Hepatocyte (in vitro differentiated cells): ENCODE results near the gene S100A7A. TPM values are rescaled to one million over a fixed set of nuclear protein-coding genes. Genes with fewer than 3 reads are reported as not detected.
"Not testable (repeated sequence)": the region's sequence is repeated elsewhere in the genome, so short reads cannot be mapped to it uniquely, and the experiment has no call there.

Experiments
- DNase-seq: peaks from one replicate; pipeline ENCODE4 v3.0.0-alpha.2; 2016; ENCODE audit warnings: low spot score
- H2AFZ ChIP-seq: fragments of 200-600 bp; sonication (generic); 2 replicates; pipeline ENCODE4 v1.6.0; 2016; ENCODE audit warnings: antibody characterized with exemption, mild to moderate bottlenecking
- H3K27ac ChIP-seq: fragments of 200-600 bp; sonication (generic); 2 replicates; pipeline ENCODE4 v1.5.1; 2016; ENCODE audit warnings: mild to moderate bottlenecking
- H3K27me3 ChIP-seq: fragments of 200-600 bp; sonication (generic); 2 replicates; pipeline ENCODE4 v1.6.1; 2016
- H3K36me3 ChIP-seq: fragments of 200-600 bp; sonication (generic); replicated peaks from 2 replicates; pipeline ENCODE4 v1.5.1; 2016; ENCODE audit warnings: low read depth; ENCODE audit not compliant: insufficient read depth
- H3K4me1 ChIP-seq: fragments of 200-600 bp; sonication (generic); 2 replicates; pipeline ENCODE4 v1.5.1; 2016; ENCODE audit warnings: mild to moderate bottlenecking, moderate library complexity; ENCODE audit not compliant: insufficient read depth
- H3K4me2 ChIP-seq: fragments of 200-600 bp; sonication (generic); 2 replicates; pipeline ENCODE4 v1.6.0; 2016
- H3K4me3 ChIP-seq: fragments of 200-600 bp; sonication (generic); 2 replicates; pipeline ENCODE4 v1.5.1; 2016; ENCODE audit warnings: mild to moderate bottlenecking
- H3K79me2 ChIP-seq: fragments of 200-600 bp; sonication (generic); 2 replicates; pipeline ENCODE4 v1.6.0; 2017; ENCODE audit warnings: mild to moderate bottlenecking
- H3K9me2 ChIP-seq: fragments of 200-600 bp; sonication (generic); replicated peaks from 2 replicates; pipeline ENCODE4 v1.6.0; 2017; ENCODE audit warnings: mild to moderate bottlenecking; ENCODE audit not compliant: insufficient read depth
- H3K9me3 ChIP-seq: fragments of 200-600 bp; sonication (generic); 2 replicates; pipeline ENCODE4 v1.5.1; 2016; ENCODE audit warnings: low read depth, mild to moderate bottlenecking
- H4K20me1 ChIP-seq: fragments of 200-600 bp; sonication (generic); 2 replicates; pipeline ENCODE4 v1.6.0; 2016; ENCODE audit warnings: mild to moderate bottlenecking; ENCODE audit not compliant: insufficient read depth, poor library complexity, severe bottlenecking
- EZH2 ChIP-seq: fragments of 200-600 bp; sonication (generic); IDR thresholded peaks from 2 replicates; pipeline ENCODE4 v1.6.1; 2016; ENCODE audit warnings: antibody characterized with exemption, mild to moderate bottlenecking, borderline replicate concordance
- EZH2phosphoT487 ChIP-seq: fragments of 200-600 bp; sonication (generic); IDR thresholded peaks from one replicate; pipeline ENCODE4 v1.6.1; 2018; ENCODE audit warnings: antibody characterized with exemption, mild to moderate bottlenecking, low read depth, moderate library complexity; ENCODE audit not compliant: unreplicated experiment, severe bottlenecking
- WGBS: methylation state at CpG from one replicate; pipeline ENCODE4 v1.1.6; 2016; ENCODE audit warnings: low lambda C conversion rate; ENCODE audit errors: missing lambda C conversion rate; 5-methylcytosine and 5-hydroxymethylcytosine counted together
- polyA plus RNA-seq: library from polyadenylated mRNA; unstranded; fragments of >200 nt; fragmentation: Nextera tagmentation; extraction: Ambion mirVana; gene quantifications from 2 replicates; pipeline ENCODE4 v1.2.1, GENCODE V29; 2016
- total RNA-seq: library from RNA; depleted of rRNA; stranded (reverse); fragments of >200 nt; gene quantifications from 2 replicates; pipeline ENCODE4 v1.2.3, GENCODE V29; 2014
- TF ChIP-seq, protein P1 (sequence below): fragments of 200-600 bp; sonication (generic); IDR thresholded peaks from 2 replicates; pipeline ENCODE4 v1.5.1; 2016; ENCODE audit warnings: antibody characterized with exemption, mild to moderate bottlenecking; ENCODE audit not compliant: poor library complexity

The S100A7A gene
- total and polyA plus RNA-seq, 2 experiments from 2014 or later = not detected

DNA sequence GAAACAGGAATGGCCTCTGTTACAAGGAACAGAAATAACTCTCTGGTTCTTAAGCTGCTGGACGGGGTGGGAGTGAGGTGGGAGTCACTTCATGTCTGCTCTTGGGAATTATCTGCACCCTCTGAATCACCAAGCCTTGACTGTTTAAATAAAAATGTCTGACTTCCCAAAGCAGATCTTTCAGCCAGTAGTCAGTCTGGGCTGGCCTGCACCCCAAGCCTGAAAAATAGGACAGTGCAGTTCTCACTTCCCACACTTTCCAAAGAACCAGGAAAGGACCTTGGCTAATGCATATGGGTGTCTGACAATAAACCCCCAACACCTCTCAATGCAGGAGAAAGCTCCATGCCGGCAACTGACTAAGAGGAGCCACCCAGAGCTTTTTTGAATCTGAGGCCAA is 43.3 kb downstream of the S100A7A start:
- no peak for TF ChIP-seq EZH2phosphoT487
- no peak for TF ChIP-seq EZH2
- TF ChIP-seq, protein P1, sequence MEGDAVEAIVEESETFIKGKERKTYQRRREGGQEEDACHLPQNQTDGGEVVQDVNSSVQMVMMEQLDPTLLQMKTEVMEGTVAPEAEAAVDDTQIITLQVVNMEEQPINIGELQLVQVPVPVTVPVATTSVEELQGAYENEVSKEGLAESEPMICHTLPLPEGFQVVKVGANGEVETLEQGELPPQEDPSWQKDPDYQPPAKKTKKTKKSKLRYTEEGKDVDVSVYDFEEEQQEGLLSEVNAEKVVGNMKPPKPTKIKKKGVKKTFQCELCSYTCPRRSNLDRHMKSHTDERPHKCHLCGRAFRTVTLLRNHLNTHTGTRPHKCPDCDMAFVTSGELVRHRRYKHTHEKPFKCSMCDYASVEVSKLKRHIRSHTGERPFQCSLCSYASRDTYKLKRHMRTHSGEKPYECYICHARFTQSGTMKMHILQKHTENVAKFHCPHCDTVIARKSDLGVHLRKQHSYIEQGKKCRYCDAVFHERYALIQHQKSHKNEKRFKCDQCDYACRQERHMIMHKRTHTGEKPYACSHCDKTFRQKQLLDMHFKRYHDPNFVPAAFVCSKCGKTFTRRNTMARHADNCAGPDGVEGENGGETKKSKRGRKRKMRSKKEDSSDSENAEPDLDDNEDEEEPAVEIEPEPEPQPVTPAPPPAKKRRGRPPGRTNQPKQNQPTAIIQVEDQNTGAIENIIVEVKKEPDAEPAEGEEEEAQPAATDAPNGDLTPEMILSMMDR = no peak
- Histone ChIP-seq H4K20me1 (no peaks in the 10 kb centered on the region), H2AFZ (no peak overlapping the region), H3K4me1 (no peaks in the 10 kb centered on the region), H3K9me2 (no peaks in the 10 kb centered on the region), H3K27me3 (no peaks in the 10 kb centered on the region), H3K79me2 (no peaks in the 10 kb centered on the region), H3K27ac (no peak overlapping the region), H3K4me2 (no peak overlapping the region), H3K9me3 (no peaks in the 10 kb centered on the region), H3K4me3 (no peak overlapping the region), H3K36me3 (no peaks in the 10 kb centered on the region)
- no peak for DNase-seq
- 82% methylated on average over 2 of the region's 2 CpGs for WGBS

DNA sequence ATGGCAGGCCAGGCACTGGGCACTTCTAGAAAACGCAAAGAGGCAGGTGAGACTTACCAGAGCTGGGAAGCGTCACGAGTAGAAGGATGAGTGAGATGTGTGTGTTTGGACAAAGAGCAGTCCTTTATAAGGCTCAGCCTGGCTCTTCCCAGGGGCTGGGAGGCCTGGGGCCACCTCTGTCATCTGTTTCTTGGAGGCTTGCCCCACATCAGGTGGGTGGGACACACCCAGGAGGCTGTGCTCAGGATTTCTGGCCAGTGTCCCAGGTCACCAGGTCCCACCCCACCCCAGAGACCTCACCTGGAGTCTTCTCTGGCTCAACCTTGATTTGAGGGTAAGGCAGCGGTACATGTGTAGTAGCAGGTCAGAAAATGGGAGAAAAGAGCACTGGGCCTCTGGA is 44.2 kb downstream of the S100A7A start, which contains the start of gene S100A7:
S100A7 (minus strand) TSS at position 101 of the 400 bp plus-strand sequence. CDS start 1,638 bp downstream, outside the sequence.
- Histone ChIP-seq H3K9me2 (no peaks in the 10 kb centered on the region), H3K79me2 (no peaks in the 10 kb centered on the region), H2AFZ (no peak within 1 kb of the TSS), H3K9me3 (no peaks in the 10 kb centered on the region), H3K27me3 (no peaks in the 10 kb centered on the region), H3K4me2 (no peak within 1 kb of the TSS), H4K20me1 (no peaks in the 10 kb centered on the region), H3K4me3 (no peak within 1 kb of the TSS), H3K4me1 (no peaks in the 10 kb centered on the region), H3K27ac (no peak within 1 kb of the TSS), H3K36me3 (no peaks in the 10 kb centered on the region)
- 77% methylated on average over 4 of the region's 4 CpGs for WGBS
- no peak for TF ChIP-seq EZH2phosphoT487
- no peak for TF ChIP-seq EZH2
- TF ChIP-seq, protein P1 = no peak
- no peak for DNase-seq

DNA sequence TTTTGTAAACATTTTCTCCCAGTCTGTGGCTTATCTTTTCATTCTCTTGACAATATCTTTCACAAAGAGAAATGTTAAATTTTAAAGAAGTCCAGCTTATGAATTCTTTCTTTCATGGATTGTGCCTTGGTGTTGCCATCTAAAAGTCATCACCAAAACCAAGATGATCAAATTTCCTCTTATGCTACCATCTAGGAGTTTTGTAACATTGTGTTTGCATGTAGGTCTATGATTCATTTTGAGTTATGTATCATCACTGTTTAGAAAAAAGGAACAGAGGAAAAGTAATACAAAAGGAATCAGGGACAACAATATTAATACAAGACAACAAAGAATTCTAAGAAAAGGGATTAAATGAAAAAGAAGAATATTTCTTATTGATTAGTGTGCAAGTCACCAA is 46.4 kb downstream of the S100A7A start:
- H4K20me1 ChIP-seq, H3K4me3 ChIP-seq, H3K9me3 ChIP-seq, H3K27ac ChIP-seq, DNase-seq, H3K27me3 ChIP-seq, H2AFZ ChIP-seq, H3K79me2 ChIP-seq, H3K9me2 ChIP-seq, H3K36me3 ChIP-seq, H3K4me1 ChIP-seq, H3K4me2 ChIP-seq: not testable (repeated sequence)

DNA sequence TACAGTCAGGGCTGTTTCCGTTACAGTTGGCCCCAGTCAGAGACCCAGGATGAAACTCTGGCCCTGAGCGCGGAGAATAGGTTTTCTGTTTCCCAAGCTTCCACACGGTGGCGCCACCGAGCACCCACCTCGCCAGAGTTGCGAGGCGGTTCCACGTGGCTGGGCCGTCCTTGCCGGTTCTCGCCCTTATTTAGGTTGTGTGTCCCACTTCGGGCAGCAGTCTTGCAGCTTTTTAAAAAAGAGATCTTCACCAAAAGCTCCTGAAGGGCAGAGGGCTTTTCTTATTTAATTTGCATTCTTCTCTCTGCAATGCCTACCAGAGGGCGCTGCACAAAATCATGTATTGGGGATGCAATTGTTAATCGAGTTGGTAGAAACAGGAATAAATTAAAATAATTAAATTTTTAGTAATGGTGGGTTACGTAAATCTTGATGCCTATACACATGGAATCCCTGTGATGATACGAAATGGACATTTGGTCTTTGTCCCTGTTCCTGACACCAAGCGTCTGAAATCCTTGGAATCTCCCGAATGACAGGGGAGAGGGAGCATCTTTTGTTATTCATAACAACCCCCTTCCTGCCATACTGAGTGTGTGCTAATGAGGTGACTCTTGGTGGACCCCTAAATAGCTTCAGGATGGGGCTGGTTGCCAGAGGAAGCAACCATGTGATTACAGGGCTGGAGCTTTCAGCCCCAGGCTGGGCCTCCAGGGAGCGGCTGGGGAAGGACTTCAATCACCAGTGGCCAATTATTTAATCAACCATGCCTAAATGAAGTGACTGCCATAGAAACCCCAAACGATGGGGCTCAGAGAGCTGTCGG is 49.7 kb downstream of the S100A7A start:
- H3K9me2 ChIP-seq = no peaks in the 10 kb centered on the region
- H3K79me2 ChIP-seq = no peaks in the 10 kb centered on the region
- no peaks in the 10 kb centered on the region for H3K9me3 ChIP-seq
- no peaks in the 10 kb centered on the region for H3K4me1 ChIP-seq
- no peaks in the 10 kb centered on the region for H3K36me3 ChIP-seq
- no peak overlapping the region for H3K27ac ChIP-seq
- 24% methylated on average over 23 of the region's 23 CpGs for WGBS
- DNase-seq = peak; percentile 50
- no peak overlapping the region for H3K4me2 ChIP-seq
- no peak overlapping the region for H3K4me3 ChIP-seq
- H2AFZ ChIP-seq = no peak overlapping the region
- no peaks in the 10 kb centered on the region for H4K20me1 ChIP-seq
- TF ChIP-seq, protein P1 = peak; percentile 65
- TF ChIP-seq EZH2phosphoT487 (no peak), EZH2 (no peak)
- H3K27me3 ChIP-seq = no peaks in the 10 kb centered on the region
